HepG2 (cell line): ENCODE data around the gene EPB41L1. TPM values are rescaled to one million over a fixed set of nuclear protein-coding genes. Genes with fewer than 3 reads are reported as not detected.

Source experiments
- ATAC-seq: fragments of 200-7000 bp; cut with Tn5 transposase; 3 replicates; pipeline ENCODE4 v1.9.1; 2020; ENCODE audit warnings: mild to moderate bottlenecking, moderate library complexity
- BruUV-seq: library from RNA; stranded (reverse); fragments of 400-500 nt; replicated peaks from 2 replicates; lab custom pipeline; 2021; lab: Mats Ljungman, UMichigan
- CTCF ChIA-PET: fragments of 300-600 bp; formaldehyde crosslinking; extraction: SDS; loops from one replicate; lab custom pipeline; 2021; ENCODE audit warnings: low total read pairs, inconsistent platforms, low intra/inter-chr PET ratio; lab: Yijun Ruan, JAX
- POLR2A ChIA-PET: fragments of 350-600 bp; sonication (Branson Sonifier 250); formaldehyde crosslinking; loops from one replicate; lab custom pipeline; 2020; ENCODE audit warnings: antibody characterized with exemption, inconsistent platforms; lab: Yijun Ruan, JAX
- DNase-seq: peaks from one replicate; pipeline ENCODE4 v3.0.0-alpha.2; 2015; ENCODE audit warnings: low spot score
- FAIRE-seq: peaks from 3 replicates; lab custom pipeline; 2011; peaks lifted over from hg19 to GRCh38; lab: Jason Lieb, UNC
- H2AFZ ChIP-seq: one replicate; pipeline ENCODE4 v1.6.1; 2011; ENCODE audit warnings: low read length, inconsistent platforms
- H3K27ac ChIP-seq: fragments of 300-600 bp; 3 replicates; pipeline ENCODE4 v1.8.0; 2011; ENCODE audit warnings: mixed run types, mild to moderate bottlenecking, mixed read lengths, low read length, inconsistent platforms; ENCODE audit not compliant: insufficient read depth; ENCODE audit errors: extremely low read length
- H3K27me3 ChIP-seq, 2 experiments: fragments of 200-600 bp in 1 of 2; 2 replicates in 1 of 2; 3 replicates in 1 of 2; pipeline versions ENCODE4 v1.6.0 to v1.8.0; 2011; ENCODE audit warnings: low read length in 2 of 2, mild to moderate bottlenecking in 2 of 2, moderate library complexity in 2 of 2, inconsistent platforms in 1 of 2; ENCODE audit not compliant: insufficient read depth in 2 of 2, control insufficient read depth in 1 of 2
- H3K36me3 ChIP-seq, 2 experiments: fragments of 200-600 bp in 1 of 2; replicated peaks in 1 of 2; 2 replicates in 1 of 2; 3 replicates in 1 of 2; pipeline versions ENCODE4 v1.5.1 to v1.8.0; 2011; ENCODE audit warnings: low read length in 2 of 2, inconsistent platforms in 1 of 2; ENCODE audit not compliant: insufficient read depth in 2 of 2, control insufficient read depth in 1 of 2
- H3K4me1 ChIP-seq: 2 replicates; pipeline ENCODE4 v1.5.1; 2012; ENCODE audit warnings: low read length, inconsistent platforms; ENCODE audit not compliant: insufficient read depth
- H3K4me2 ChIP-seq: 2 replicates; pipeline ENCODE4 v1.6.0; 2011; ENCODE audit warnings: low read depth, low read length, inconsistent platforms
- H3K4me3 ChIP-seq, 3 experiments: fragments of 200-600 bp in 1 of 3; sonication (generic), shearing (Covaris generic) in 1 of 3; replicated peaks in 1 of 3; 2 replicates each; pipeline ENCODE4 v1.5.1; 2011 to 2016; ENCODE audit warnings: low read length in 3 of 3, inconsistent platforms in 2 of 3, low read depth in 2 of 3, mild to moderate bottlenecking in 2 of 3, control low read depth in 1 of 3, mixed read lengths in 1 of 3; ENCODE audit not compliant: insufficient read depth in 1 of 3
- H3K79me2 ChIP-seq: one replicate; pipeline ENCODE4 v1.6.1; 2011; ENCODE audit warnings: low read length, inconsistent platforms; ENCODE audit not compliant: insufficient read depth
- H3K9ac ChIP-seq: 2 replicates; pipeline ENCODE4 v1.6.0; 2011; ENCODE audit warnings: mild to moderate bottlenecking, low read depth, low read length, inconsistent platforms; ENCODE audit not compliant: insufficient read depth
- H3K9me3 ChIP-seq: 2 replicates; pipeline ENCODE4 v1.5.1; 2012; ENCODE audit warnings: mild to moderate bottlenecking, low read length
- H4K20me1 ChIP-seq: 2 replicates; pipeline ENCODE4 v1.6.0; 2011; ENCODE audit warnings: inconsistent platforms, mild to moderate bottlenecking, low read length, moderate library complexity; ENCODE audit not compliant: insufficient read depth
- ELF1 ChIP-seq: sonication (generic); formaldehyde crosslinking; IDR thresholded peaks from 2 replicates; pipeline ENCODE4 v1.4.0; 2020; ENCODE audit warnings: missing genetic modification reagents
- GABPB1 ChIP-seq: IDR thresholded peaks from 2 replicates; pipeline ENCODE4 v1.6.1; 2016; ENCODE audit warnings: mild to moderate bottlenecking, missing genetic modification reagents, moderate library complexity, missing compliant biosample characterization
- HNRNPL ChIP-seq: fragments of 200-400 bp; formaldehyde crosslinking; IDR thresholded peaks from 2 replicates; pipeline ENCODE4 v1.6.1; 2017; ENCODE audit warnings: mild to moderate bottlenecking, low read depth, low read length
- MEF2D ChIP-seq: sonication (generic); formaldehyde crosslinking; IDR thresholded peaks from 2 replicates; pipeline ENCODE4 v1.5.1; 2020; ENCODE audit warnings: mild to moderate bottlenecking, missing genetic modification reagents
- NFE2L1 ChIP-seq: sonication (generic); formaldehyde crosslinking; IDR thresholded peaks from 2 replicates; pipeline ENCODE4 v1.4.0; 2020; ENCODE audit warnings: missing genetic modification reagents, mild to moderate bottlenecking, borderline replicate concordance
- RFX3 ChIP-seq: IDR thresholded peaks from 2 replicates; pipeline ENCODE4 v1.6.1; 2016; ENCODE audit warnings: missing biosample characterization, missing genetic modification reagents
- SALL1 ChIP-seq: sonication (generic); formaldehyde crosslinking; IDR thresholded peaks from 2 replicates; pipeline ENCODE4 v1.8.0; 2022; ENCODE audit warnings: mild to moderate bottlenecking, missing genetic modification reagents
- ZBTB38 ChIP-seq: sonication (generic); formaldehyde crosslinking; IDR thresholded peaks from 2 replicates; pipeline ENCODE4 v1.5.1; 2020; ENCODE audit warnings: mild to moderate bottlenecking, missing genetic modification reagents
- ZFX ChIP-seq: sonication (generic); formaldehyde crosslinking; IDR thresholded peaks from 2 replicates; pipeline ENCODE4 v1.4.0; 2020; ENCODE audit warnings: mild to moderate bottlenecking, low read depth, missing genetic modification reagents, moderate library complexity
- ZIK1 ChIP-seq: sonication (generic); formaldehyde crosslinking; IDR thresholded peaks from 2 replicates; pipeline ENCODE4 v1.5.0; 2020; ENCODE audit warnings: mild to moderate bottlenecking, low read depth, missing genetic modification reagents, borderline replicate concordance
- ZNF263 ChIP-seq: sonication (generic); formaldehyde crosslinking; IDR thresholded peaks from 2 replicates; pipeline ENCODE4 v1.4.0; 2020; ENCODE audit warnings: missing genetic modification reagents
- ZNF451 ChIP-seq: sonication (generic); formaldehyde crosslinking; IDR thresholded peaks from 2 replicates; pipeline ENCODE4 v1.5.0; 2020; ENCODE audit warnings: mild to moderate bottlenecking, missing genetic modification reagents
- ZNF674 ChIP-seq: sonication (generic); formaldehyde crosslinking; IDR thresholded peaks from 2 replicates; pipeline ENCODE4 v1.5.0; 2020; ENCODE audit warnings: low read depth, mild to moderate bottlenecking, missing genetic modification reagents
- ZNF768 ChIP-seq: sonication (generic); formaldehyde crosslinking; IDR thresholded peaks from 2 replicates; pipeline ENCODE4 v1.4.0; 2020; ENCODE audit warnings: missing genetic modification reagents
- ZNF780A ChIP-seq: sonication (generic); formaldehyde crosslinking; IDR thresholded peaks from 2 replicates; pipeline ENCODE4 v1.8.0; 2022; ENCODE audit warnings: mild to moderate bottlenecking, missing genetic modification reagents, moderate library complexity
- WGBS: methylation state at CpG from one replicate; pipeline ENCODE4 v1.1.6; 2017; ENCODE audit warnings: low lambda C conversion rate; 5-methylcytosine and 5-hydroxymethylcytosine counted together
- in situ Hi-C: cut with HindIII; loops from 2 replicates; pipeline ENCODE4 v1.10.0; 2017; ENCODE audit warnings: low pct_unique_long_range_greater_than_20kb; ENCODE audit not compliant: extremely low pct_ligation_motif_present
- intact Hi-C: fragments of 100-400 bp; cut with micrococcal nuclease; formaldehyde crosslinking; loops from one replicate; pipeline ENCODE4 v1.10.0; 2022; ENCODE audit not compliant: unreplicated experiment
- polyA plus RNA-seq, 8 experiments: library from polyadenylated mRNA; depleted of rRNA in 3 of 8; stranded (reverse) in 7 of 8; unstranded in 1 of 8; fragments of >200 nt; fragmentation: Illumina TruSeq in 4 of 8; extraction: Trizol in 4 of 8; gene quantifications; 2 replicates each; pipeline versions ENCODE4 v1.2.1 to v1.2.3, GENCODE V29; 2011 to 2016; ENCODE audit warnings: low read depth in 4 of 8, missing spikeins in 1 of 8, mixed read lengths in 1 of 8; ENCODE audit not compliant: insufficient read depth in 1 of 8
- total RNA-seq, 5 experiments: library from RNA; depleted of rRNA; stranded (reverse); fragments of >200 nt; fragmentation: Illumina TruSeq; extraction: Trizol; gene quantifications; 2 replicates each; pipeline ENCODE4 v1.2.3, GENCODE V29; 2016; ENCODE audit warnings: low read depth in 1 of 5
- TF ChIP-seq, protein P1 (sequence below): sonication (generic); formaldehyde crosslinking; IDR thresholded peaks from 2 replicates; pipeline ENCODE4 v1.5.1; 2020; ENCODE audit warnings: mild to moderate bottlenecking, missing genetic modification reagents, moderate library complexity
- TF ChIP-seq, protein P2 (sequence below): sonication (generic); formaldehyde crosslinking; IDR thresholded peaks from 2 replicates; pipeline ENCODE4 v1.4.0; 2020; ENCODE audit warnings: missing genetic modification reagents, low read depth, mild to moderate bottlenecking, borderline replicate concordance
- TF ChIP-seq, protein P3 (sequence below): sonication (generic); formaldehyde crosslinking; IDR thresholded peaks from 2 replicates; pipeline ENCODE4 v1.5.0; 2020; ENCODE audit warnings: missing genetic modification reagents, mild to moderate bottlenecking, borderline replicate concordance
- TF ChIP-seq, protein P4 (sequence below): IDR thresholded peaks from 2 replicates; pipeline ENCODE4 v1.6.1; 2016; ENCODE audit warnings: low read depth, borderline replicate concordance

The EPB41L1 gene
- total and polyA plus RNA-seq, 2 of the 13 experiments (the other 11 are each of a cell fraction or from before 2014, with no cell fraction given), result 16.7 to 39.0 TPM

DNA sequence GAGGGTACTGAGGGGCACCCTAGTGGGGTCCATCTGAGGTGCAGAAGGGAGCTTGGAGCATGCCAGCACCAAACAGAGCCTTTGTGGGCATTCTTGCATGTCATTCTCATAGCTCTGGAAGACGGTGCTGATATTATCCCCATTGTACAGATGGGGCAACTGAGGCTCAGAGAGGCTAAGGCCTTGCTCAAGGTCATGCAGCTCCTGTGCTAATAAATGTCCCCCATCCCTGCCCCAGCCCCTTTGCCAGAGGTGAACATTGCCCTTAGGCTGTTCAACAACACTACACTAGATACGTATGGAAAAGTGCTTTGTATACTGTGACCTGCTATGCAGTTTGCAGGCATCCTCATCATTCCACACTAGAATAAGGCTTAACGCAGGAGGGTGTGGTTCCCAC lies 5.5 kb upstream of the EPB41L1 start (continued):
- TF ChIP-seq NFE2L1 (no peak), MEF2D (no peak)

DNA sequence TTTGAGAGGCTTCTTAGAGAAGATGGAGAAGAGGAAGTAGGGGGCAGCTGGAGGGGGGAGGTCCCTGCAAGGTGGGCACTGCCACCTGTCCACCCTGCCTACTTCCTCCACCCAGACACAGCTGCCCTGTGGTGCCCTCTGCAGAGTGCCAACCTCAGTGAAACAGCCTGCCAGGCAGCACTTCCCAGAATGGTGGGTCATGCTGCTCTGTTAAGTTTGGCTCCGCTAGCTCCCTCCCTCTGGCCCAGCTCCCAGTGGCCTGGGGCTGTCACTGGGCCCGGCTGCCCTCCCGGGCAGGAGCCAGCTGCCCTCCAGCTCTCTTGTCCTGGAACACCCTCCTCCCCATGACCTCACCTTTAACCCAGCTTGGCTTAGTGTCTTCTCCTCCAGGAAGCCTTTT lies 5.1 kb upstream of the EPB41L1 start:
- H4K20me1 ChIP-seq, result no peaks in the 10 kb centered on the region
- H3K4me3 ChIP-seq, result peak overlapping the region in 1 of 3 experiments; percentile 21; a peak in 1 of 6 replicates
- WGBS, result 11% methylated on average over 3 of the region's 3 CpGs
- intact Hi-C loops, result no loop called here
- H3K27ac ChIP-seq, result no peak overlapping the region
- no peak overlapping the region for H3K9ac ChIP-seq
- ChIA-PET CTCF (no interaction called here), POLR2A (interaction anchor here (0.9 to 2.0 kb wide), 2 partner anchors 34 to 195 kb away, joined by 3 to 6 read pairs; partner anchors contain the start of gene SCAND1)
- H3K79me2 ChIP-seq, result no peaks in the 10 kb centered on the region
- in situ Hi-C loops, result no loop called here
- no TSS peak for BruUV-seq
- no peaks in the 10 kb centered on the region; a peak in 1 of 5 replicates for H3K27me3 ChIP-seq
- H3K36me3 ChIP-seq, result no peaks in the 10 kb centered on the region
- H3K4me1 ChIP-seq, result peaks cover 97% of the 10 kb centered on the region
- DNase-seq (no peak), FAIRE-seq (no peak), ATAC-seq (no peak)
- no peak overlapping the region for H2AFZ ChIP-seq
- H3K4me2 ChIP-seq, result peak overlapping the region; percentile 38
- H3K9me3 ChIP-seq, result no peaks in the 10 kb centered on the region
- no peak for TF ChIP-seq ZNF780A (CRISPR knock-in tag)
- 0 out of 2 replicates have a peak, but pooled peaks have one; percentile 3 for TF ChIP-seq ZBTB38 (CRISPR knock-in tag)
- TF ChIP-seq, protein P1, sequence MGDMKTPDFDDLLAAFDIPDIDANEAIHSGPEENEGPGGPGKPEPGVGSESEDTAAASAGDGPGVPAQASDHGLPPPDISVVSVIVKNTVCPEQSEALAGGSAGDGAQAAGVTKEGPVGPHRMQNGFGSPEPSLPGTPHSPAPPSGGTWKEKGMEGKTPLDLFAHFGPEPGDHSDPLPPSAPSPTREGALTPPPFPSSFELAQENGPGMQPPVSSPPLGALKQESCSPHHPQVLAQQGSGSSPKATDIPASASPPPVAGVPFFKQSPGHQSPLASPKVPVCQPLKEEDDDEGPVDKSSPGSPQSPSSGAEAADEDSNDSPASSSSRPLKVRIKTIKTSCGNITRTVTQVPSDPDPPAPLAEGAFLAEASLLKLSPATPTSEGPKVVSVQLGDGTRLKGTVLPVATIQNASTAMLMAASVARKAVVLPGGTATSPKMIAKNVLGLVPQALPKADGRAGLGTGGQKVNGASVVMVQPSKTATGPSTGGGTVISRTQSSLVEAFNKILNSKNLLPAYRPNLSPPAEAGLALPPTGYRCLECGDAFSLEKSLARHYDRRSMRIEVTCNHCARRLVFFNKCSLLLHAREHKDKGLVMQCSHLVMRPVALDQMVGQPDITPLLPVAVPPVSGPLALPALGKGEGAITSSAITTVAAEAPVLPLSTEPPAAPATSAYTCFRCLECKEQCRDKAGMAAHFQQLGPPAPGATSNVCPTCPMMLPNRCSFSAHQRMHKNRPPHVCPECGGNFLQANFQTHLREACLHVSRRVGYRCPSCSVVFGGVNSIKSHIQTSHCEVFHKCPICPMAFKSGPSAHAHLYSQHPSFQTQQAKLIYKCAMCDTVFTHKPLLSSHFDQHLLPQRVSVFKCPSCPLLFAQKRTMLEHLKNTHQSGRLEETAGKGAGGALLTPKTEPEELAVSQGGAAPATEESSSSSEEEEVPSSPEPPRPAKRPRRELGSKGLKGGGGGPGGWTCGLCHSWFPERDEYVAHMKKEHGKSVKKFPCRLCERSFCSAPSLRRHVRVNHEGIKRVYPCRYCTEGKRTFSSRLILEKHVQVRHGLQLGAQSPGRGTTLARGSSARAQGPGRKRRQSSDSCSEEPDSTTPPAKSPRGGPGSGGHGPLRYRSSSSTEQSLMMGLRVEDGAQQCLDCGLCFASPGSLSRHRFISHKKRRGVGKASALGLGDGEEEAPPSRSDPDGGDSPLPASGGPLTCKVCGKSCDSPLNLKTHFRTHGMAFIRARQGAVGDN, result peak; percentile 57
- no peak for TF ChIP-seq ZNF451 (CRISPR knock-in tag)
- TF ChIP-seq ZFX (CRISPR knock-in tag), result 0 out of 2 replicates have a peak, but pooled peaks have one; percentile 20
- TF ChIP-seq, protein P2, sequence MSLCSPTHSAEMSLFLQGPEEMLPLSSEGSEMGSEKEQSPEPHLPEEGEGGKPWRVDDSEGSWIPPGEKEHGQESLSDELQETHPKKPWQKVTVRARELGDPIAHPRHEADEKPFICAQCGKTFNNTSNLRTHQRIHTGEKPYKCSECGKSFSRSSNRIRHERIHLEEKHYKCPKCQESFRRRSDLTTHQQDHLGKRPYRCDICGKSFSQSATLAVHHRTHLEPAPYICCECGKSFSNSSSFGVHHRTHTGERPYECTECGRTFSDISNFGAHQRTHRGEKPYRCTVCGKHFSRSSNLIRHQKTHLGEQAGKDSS (CRISPR knock-in tag), result 0 out of 2 replicates have a peak, but pooled peaks have one; percentile 25
- no peak for TF ChIP-seq ZNF674 (CRISPR knock-in tag)
- TF ChIP-seq SALL1 (CRISPR knock-in tag), result 0 out of 2 replicates have a peak, but pooled peaks have one; percentile 57
- 0 out of 2 replicates have a peak, but pooled peaks have one; percentile 30 for TF ChIP-seq ZIK1 (CRISPR knock-in tag)
- no peak for TF ChIP-seq ELF1 (CRISPR knock-in tag)
- TF ChIP-seq ZNF768 (CRISPR knock-in tag), result peak; percentile 54; the same call in 1 of the 2 replicates
- peak; percentile 88 for TF ChIP-seq HNRNPL
- TF ChIP-seq GABPB1 (CRISPR knock-in tag), result 0 out of 2 replicates have a peak, but pooled peaks have one; percentile 20
- TF ChIP-seq, protein P3, sequence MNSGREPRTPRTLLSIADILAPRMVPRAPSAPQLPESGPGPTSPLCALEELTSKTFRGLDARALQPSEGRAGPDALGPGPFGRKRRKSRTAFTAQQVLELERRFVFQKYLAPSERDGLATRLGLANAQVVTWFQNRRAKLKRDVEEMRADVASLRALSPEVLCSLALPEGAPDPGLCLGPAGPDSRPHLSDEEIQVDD (CRISPR knock-in tag), result peak; percentile 60; the same call in 1 of the 2 replicates
- peak; percentile 87 for TF ChIP-seq ZNF263 (CRISPR knock-in tag)
- TF ChIP-seq, protein P4, sequence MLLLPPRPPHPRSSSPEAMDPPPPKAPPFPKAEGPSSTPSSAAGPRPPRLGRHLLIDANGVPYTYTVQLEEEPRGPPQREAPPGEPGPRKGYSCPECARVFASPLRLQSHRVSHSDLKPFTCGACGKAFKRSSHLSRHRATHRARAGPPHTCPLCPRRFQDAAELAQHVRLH, result peak; percentile 18; the same call in 1 of the 2 replicates
- no peak for TF ChIP-seq RFX3
